Stimulated activated CD8-positive, alpha-beta memory T cell treated with anti-CD3 and anti-CD28 coated beads, Interleukin-15, amount 100 ng/mL, for 48 hours (primary cell): ENCODE data around the gene SCTR.
"Not testable (repeated sequence)": the region's sequence is repeated elsewhere in the genome, so short reads cannot be mapped to it uniquely, and the experiment has no call there.

ENCODE experiments used
- DNase-seq, 2 donors: peaks; one replicate each; pipeline ENCODE4 v3.0.0-alpha.2; 2020; ENCODE audit warnings: low read depth in 2 of 2

SCTR gene

DNA sequence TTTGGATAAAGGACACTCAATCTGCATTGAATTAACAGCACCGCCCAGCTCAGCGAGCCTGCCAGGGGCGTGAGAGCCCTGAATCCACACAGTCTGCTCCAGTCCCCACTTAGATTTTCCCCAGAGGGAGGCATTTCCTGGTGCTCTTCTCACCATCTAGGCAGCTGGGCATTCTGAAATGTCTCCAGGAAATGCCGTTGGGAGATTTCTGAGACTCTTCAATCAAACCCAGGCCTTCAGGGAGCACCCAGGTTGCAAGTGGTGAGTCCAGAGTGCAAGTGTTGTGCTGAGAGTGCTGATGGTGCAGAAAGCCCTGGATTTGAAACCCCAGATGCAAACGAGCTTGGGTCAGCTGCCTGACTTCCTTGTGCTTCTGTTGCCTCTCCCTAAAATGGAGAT lies 116.1 kb downstream of the SCTR start:
- DNase-seq = no peak

DNA sequence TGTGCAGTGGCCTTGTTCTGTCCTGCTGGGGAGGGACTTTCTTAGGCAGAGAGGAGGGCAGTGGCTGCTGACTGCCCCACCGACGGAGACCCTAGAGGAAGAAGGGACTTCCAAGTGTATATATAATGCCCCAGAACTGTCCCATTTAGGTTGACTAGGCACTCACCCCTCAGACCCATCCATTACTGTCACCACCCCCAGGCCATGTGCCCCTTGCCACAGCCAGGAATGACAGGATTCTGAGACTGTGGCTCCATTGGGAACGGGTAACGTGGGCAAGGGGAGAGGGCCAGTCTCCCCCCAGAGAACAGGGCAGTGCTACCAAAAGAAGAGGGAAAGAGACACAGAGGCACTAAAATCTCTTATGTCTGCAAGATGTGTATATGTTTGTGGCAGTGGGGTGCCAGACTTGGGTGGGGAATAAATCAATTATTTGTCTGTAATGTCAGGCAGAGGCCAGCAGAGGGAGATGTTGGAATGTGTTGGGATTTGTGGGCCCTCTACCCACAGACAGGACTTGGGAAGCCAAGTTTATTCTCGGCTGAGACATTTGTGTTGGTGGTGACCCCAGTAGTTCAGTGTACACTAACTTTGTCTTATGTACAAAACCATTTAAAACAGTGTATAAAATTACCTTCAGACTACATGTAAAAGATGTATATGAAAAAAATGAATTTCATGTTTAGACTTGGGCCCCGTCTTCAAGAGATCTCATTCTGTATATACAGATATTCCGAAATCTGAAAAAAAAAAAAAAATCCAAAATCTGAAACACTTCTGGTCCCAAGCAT lies 116.7 kb downstream of the SCTR start:
- no peak for DNase-seq

DNA sequence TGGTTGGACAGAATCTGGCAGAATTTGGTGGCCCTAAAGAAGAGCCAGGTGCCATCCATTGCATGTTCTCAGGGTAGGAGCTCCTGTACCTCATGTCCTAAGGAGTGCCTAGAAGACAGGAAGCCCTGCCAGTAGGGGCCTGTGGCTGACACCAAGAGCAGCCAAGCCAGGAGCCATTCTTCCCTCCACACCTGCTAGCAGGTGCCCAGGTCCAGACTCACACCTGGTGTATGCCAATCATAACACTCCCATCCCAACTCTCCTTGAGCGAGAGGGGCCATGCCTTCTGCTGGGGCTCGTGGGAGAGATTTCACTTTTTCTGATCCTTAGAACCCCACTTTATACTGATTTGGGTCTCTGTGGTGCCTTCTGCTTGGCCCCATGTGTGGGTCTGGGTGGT lies 119.1 kb downstream of the SCTR start:
- DNase-seq = no peak

- not testable (repeated sequence) for DNase-seq
These were observed 120.7 kb downstream of the SCTR start for GRCh38 chr2:119403618-119404017.

DNA sequence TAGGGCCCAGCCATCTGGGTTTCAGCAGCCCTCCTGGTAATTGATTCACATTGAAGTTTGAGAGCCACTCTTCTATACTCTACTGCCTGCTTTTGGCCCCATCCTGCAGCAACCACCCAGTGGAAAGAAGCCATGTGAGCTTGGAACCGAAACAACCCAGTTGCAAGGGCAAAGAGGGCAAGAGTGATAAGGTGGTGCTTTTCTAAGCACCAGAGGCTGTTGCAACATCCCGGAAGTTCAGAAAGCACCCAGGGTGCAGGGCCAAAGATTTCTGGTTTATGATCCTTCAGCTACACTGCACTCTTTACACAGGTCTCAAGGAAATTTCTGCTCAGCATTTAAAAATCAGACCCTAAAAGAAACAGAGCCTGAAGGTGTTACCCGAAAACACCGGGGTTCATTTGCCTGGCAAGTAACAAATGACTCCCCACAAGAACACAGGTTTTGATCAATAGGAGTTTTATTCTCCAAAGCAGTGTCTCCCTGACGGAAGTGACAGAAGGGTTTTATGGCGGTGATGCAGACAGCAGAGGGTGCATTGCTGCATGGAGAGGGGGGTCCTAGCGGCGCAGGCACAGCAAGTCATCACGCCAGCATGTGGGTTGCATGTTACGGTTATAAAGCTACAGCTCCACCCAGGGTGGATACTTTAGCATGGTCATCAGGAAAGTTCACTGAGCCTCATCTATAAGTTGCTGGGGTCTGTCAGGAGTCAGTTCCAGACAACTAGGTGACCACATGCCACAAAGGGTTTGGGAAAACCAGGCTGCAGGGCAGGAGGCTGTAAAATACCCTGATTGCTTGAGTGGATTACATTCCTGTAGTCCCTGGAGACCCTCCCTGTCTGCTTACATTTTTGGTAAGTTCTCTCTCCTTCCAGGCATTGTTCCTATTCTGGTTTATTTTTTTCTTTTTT lies 121.4 kb downstream of the SCTR start:
- no peak for DNase-seq

DNA sequence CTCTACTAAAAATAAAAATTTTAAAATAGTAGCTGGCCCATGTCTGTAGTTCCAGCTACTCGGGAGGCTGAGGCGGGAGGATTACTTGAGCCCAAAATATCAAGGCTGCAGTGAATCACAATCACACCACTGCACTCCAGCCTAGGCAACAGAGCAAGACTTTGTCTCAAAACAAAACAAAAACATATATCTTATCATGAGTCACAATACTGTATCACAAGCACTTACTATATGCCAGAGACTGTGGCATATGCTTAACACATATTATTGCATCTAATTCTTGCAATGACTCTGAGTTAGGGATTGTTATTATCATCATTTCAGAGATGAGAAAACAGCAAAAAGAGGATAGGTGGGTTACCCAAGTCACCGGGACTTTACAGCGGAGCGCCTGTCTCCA lies 122.2 kb downstream of the SCTR start:
- DNase-seq = no peak

DNA sequence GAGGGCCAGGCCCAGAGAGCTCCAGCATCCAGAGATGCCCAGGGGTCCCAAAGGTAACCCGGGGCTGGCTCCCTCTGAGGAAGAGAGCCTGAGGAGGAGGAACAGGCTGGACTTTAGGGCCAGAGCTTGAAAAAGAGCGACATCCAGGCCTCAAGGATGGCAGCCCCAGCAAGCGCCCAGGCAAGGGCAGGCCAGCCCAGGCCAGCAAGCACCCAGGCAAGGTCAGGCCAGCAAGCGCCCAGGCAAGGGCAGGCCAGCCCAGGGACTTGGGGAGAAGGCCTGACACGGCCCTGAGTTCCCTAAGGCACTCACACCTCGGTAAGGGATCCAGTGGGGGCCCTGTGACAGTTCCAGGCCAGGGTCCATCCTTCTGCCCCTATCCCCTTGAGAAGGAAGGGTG lies 127.1 kb downstream of the SCTR start:
- no peak for DNase-seq

DNA sequence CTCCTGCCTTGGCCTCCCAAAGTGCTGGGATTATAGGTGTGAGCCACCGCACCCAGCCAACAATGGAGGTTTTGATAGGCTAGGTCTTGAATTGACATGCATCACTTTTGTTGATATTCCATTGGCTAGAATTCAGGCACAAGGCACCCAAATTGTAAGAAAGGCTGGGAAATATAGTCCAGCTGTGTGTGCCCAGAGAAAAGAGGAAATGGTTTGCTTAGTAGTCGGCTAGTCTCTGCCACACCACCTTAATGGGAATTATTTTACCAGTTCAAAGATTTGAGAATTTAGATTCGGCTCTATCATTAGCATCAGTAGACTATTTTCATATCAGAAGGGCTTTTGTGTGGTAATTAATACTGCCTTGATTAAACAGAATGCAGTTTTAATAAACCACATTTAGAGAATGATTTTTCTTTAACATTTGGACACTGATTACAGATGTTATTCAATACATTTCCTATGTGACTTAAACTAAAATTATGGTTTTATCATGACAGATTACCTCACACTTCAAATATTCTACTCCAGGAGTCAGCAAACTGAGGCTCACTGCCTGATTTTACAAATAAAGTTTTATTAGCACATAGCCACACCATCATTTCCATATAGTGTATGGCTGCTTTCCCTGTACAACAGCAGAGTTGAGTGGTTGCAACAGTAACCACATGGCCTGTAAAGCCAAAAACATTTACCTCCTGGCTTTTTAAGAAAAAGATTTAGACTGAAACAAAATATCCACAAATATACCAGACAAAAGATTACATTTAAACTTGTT lies 130.1 kb downstream of the SCTR start:
- no peak for DNase-seq
